HG02642 (cell line): ENCODE results near the gene ILDR2.

Experiments used
- ATAC-seq: cut with Tn5 transposase; IDR thresholded peaks from one replicate; pipeline ENCODE4 v1.9.1; 2021; ENCODE audit warnings: mild to moderate bottlenecking; ENCODE audit not compliant: unreplicated experiment, poor library complexity

The ILDR2 gene

GRCh38 chr1:166972826-166973225 lies 2.5 kb downstream of the ILDR2 start:
- ATAC-seq, result no peak

- no peak for ATAC-seq
Measured at GRCh38 chr1:166972193-166972592, 3.1 kb downstream of the ILDR2 start.

DNA sequence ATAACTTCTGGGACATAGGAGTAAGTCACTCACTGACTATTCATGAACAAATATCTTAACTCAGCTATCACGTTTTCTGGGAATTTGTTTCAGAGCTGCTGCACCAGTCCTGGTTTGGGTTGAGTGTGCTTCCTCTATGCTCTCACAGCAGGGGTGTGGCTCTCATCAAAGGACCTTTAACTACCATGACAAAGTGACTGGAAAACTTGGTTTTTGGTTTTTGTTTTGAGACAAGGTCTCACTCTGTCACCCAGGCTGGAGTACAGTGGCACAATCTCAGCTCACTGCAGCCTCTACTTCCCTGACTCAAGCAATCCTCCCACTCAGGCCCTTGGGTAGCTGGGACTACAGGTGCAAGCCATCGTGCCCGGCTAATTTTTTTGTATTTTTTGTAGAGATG lies 4.1 kb downstream of the ILDR2 start:
- ATAC-seq, result no peak

- ATAC-seq, result peak; percentile 88
Measured at GRCh38 chr1:166969074-166969677, 6.2 kb downstream of the ILDR2 start.

- ATAC-seq, result no peak
Measured at GRCh38 chr1:166960858-166961474, 14.4 kb downstream of the ILDR2 start.

- no peak for ATAC-seq
Measured at GRCh38 chr1:166956872-166957271, 18.5 kb downstream of the ILDR2 start.

DNA sequence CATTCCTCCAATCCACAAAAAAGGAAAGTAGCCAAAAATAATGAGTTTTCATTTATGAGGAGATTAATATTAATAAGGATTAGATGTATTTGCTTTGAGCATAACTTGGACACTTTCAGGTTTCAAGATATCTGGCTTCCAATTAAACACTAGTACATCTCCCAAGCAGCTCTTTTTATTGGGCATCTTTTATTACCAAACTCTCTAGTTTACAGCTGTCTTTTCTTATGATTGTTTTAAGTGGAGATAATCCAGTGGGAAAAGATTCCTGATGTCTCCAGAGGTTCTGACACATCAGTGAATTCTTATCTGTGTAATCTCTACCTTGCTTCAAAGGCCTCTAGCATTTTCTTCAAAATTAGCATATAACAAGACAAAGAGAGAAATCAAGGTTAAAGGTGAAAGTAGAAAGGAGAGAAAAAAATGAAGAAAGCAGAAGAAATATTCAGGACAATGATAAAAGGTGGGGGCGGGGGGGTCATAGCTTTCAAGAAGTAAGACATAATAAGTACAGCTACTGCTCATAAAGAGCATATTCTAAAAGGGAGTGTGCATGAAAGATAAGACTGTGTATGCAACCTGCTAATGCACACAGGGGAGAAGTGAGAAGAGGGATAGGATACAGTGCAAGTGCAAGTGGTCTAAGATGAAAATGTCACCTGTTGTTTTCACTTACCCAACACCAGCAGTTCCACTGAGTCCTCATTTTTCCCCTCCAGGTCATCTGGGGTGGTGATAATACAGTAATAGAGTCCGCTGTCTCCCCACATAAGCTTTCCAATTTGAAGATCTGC lies 19.1 kb downstream of the ILDR2 start:
- no peak for ATAC-seq

GRCh38 chr1:166953491-166953890 lies 21.8 kb downstream of the ILDR2 start:
- ATAC-seq, result no peak

DNA sequence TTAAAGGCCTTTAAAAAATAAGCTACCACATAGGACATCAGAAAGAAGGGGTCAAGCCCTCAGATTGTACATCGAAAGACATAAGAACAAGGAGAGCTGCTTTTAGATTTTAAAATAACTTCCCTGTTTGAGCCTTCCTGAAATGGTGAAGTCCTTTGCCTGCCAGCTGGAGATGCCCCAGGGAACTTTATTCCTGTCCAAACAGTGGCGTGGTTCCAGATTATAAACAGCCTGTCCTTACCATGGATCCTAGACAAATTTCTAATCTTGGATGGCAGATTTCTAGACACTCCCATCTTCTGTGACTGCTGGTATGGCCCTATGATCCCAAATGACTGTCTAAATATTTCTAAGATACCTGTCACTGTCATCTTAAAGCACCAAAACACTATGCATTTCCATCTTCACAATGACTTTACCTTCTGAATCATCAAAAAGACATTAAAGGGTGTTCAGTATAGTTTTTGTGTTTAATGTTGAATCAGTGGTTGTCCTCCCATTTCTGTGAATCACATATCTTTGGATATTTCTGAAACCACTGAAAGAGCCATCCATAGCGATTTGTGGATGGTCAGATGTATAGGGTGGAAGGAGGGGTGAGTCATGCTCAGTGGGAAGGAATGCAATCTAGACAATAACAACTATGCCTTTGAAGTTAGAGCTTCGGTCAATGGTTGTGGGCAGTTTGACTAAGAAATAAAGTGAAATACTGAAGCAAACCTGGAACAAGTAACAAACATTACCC lies 23.2 kb downstream of the ILDR2 start:
- no peak for ATAC-seq

- no peak for ATAC-seq
Measured at GRCh38 chr1:166951050-166951449, 24.3 kb downstream of the ILDR2 start.

GRCh38 chr1:166950156-166950555 lies 25.2 kb downstream of the ILDR2 start:
- ATAC-seq, result no peak

DNA sequence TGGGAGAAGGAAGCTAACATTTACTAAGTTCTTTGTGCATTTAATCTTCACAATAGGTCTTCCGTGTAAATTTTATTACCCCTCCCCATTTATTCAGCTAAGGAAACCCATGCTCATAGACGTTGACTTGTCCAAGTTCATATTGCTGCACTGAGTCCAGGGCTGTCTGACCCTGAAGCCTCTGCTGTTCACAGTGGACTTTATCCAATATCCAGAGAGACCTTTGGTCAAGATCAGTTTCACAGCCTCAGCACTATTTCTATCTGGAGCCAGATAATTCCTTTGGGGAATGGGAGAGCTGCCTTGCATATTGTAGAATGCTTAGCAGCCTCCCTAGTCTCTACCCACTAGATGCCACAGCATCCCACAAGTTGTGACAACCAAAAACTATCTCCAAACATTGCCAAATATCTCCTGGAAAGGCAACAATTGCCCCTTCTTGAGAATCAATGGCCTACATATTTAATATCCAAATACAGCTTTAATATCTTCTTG lies 26.4 kb downstream of the ILDR2 start:
- no peak for ATAC-seq

DNA sequence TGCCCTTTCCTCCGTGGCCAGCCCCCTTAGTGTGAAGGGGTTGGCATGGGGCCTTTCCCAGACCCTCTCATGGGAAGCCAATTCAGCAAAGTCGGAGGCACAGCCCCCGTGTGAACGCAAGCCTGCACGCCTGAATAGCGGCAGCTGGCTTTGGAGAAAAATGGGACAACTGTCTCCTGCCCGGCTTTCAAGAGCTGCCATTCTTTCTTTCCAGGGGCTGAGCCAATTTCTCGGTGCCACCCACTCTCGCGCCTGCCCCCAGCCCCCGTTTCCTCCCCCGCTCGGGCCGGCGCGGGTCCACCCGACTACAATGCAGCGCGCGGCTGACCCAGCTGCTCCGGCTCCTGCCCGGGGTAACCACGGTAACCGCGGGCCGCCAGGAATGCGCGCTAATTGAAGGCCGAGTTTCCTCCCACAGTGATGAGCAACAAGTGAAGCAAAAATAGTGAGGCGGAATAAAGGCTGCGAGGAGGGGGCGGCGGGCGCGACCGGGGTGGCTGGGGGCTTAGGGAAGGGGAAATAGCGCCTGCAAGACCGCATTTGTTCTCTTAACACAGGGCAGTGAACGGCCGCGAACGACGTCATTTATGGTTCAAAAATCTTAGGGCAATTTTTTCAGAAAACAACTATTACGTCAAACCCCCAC lies 27.8 kb downstream of the ILDR2 start:
- no peak for ATAC-seq

- ATAC-seq, result no peak
Measured at GRCh38 chr1:166944186-166944967, 31.0 kb downstream of the ILDR2 start.

GRCh38 chr1:166939741-166940375 lies 35.5 kb downstream of the ILDR2 start:
- ATAC-seq, result no peak

- ATAC-seq, result no peak
Measured at GRCh38 chr1:166937962-166938361, 37.4 kb downstream of the ILDR2 start.

DNA sequence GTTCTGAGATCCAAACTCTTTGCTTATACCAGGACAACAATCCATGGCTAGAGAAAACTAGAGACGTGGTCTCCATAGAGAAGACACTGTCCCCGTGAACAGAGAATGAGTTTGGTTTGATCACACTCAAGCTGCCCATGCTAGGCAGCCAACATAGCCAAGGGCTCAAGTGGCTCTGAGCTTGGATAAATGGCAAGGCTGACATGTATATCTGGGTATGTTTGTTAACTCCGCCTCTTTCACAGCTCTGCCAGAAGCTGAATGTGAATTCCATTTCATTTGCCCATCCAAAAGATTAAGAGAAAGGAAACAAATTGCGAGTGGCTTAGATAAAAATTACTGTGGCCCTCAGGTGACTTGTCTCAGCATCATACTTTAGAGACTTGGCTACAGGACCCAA lies 38.0 kb downstream of the ILDR2 start:
- ATAC-seq, result no peak

DNA sequence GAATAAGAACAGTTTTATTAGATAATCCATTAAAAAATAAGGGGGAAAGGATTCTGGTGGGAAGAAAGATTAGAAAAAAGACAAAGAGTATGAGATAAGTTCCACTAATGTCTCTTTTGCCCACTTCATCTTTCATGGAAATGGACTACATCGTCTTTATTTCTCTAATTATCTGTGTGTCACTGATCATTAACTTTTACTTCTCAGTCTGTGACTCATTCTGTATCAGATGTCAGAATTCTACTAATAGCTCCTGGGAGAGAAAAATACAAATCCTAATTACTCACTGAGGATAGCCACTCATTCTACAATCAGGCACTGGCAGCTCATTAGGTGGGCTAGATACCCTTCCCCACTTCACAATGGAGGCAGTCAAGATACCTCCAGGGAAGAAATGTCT lies 41.7 kb downstream of the ILDR2 start:
- ATAC-seq, result no peak

GRCh38 chr1:166933140-166933539 lies 42.2 kb downstream of the ILDR2 start:
- ATAC-seq, result no peak
